GM18519 (cell line): ENCODE results near the gene B4GALT1.

Experiments
- ATAC-seq: cut with Tn5 transposase; IDR thresholded peaks from one replicate; pipeline ENCODE4 v1.9.1; 2021; ENCODE audit warnings: mild to moderate bottlenecking, moderate library complexity; ENCODE audit not compliant: unreplicated experiment, low FRiP score

B4GALT1 gene

DNA sequence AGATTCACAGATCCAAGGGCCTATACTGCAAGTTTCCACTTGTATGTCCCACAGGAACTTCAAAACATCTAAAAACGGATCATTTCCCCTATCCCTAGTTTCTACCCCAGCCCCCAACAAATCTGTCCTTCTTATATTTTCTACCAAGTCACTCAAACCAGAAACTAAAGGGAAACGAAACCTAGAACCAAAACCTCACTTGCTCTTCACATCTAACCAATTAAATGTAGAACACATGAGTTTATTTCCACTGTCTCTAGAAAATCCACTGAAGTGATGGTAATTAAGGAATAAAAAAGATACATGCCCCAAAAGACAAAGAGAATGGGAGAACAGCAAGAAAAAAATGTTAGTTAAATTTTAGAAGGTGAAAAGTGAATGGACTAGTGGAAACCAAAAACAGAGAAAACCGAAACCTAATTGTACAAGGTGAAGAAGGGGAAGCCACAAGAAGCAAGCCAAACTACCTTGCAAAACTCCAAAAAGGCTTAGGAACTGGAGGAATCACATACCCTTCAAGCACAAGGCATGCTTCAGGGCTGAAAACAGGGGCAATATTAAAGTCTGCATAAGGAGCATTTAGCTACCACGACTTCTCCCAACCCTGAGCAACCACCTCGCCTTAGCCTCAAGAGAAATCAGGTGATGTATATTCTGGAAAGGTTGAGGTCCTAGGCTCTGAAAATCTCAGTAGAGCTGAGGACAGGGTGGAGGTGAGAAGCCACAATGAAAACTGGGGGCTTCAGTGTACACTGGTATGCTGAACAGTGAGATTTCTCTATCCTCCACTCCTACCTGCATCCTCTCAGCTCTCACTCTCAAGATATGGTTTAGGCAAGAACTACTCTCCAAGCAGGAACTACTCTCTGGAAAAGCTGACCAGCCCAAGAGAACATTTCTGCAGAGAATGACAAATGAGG, 101.7 kb downstream of the B4GALT1 start:
- ATAC-seq: peak; percentile 56
